GM20000 (cell line): ENCODE data around the gene B4GALT1.

Experiments
- DNase-seq: peaks from one replicate; pipeline ENCODE4 v3.0.0; 2012; ENCODE audit warnings: low spot score
- TF ChIP-seq, protein P1 (sequence below): IDR thresholded peaks from 2 replicates; pipeline ENCODE4 v1.5.1; 2012; ENCODE audit warnings: mild to moderate bottlenecking, control low read depth; ENCODE audit errors: extremely low read depth, missing control alignments

Gene B4GALT1

DNA sequence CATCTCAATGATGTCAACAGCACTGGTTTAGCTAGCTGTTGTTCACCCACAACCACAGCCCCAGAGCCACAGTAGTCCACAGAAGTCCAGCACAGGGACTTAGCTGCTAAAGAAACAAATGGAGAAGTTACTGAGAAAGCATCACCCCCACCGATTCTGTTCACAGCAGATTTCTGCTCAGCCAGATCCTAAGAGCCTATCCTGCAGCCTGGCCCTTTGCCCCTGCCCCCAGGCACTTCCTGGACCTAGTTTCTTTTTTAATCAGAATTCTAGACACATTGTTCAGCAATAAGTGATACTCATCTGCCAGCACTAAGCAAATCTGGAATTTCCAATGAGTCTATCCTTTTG is 7.4 kb downstream of the B4GALT1 start:
- TF ChIP-seq, protein P1, sequence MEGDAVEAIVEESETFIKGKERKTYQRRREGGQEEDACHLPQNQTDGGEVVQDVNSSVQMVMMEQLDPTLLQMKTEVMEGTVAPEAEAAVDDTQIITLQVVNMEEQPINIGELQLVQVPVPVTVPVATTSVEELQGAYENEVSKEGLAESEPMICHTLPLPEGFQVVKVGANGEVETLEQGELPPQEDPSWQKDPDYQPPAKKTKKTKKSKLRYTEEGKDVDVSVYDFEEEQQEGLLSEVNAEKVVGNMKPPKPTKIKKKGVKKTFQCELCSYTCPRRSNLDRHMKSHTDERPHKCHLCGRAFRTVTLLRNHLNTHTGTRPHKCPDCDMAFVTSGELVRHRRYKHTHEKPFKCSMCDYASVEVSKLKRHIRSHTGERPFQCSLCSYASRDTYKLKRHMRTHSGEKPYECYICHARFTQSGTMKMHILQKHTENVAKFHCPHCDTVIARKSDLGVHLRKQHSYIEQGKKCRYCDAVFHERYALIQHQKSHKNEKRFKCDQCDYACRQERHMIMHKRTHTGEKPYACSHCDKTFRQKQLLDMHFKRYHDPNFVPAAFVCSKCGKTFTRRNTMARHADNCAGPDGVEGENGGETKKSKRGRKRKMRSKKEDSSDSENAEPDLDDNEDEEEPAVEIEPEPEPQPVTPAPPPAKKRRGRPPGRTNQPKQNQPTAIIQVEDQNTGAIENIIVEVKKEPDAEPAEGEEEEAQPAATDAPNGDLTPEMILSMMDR = no peak
- peak; percentile 50 for DNase-seq

DNA sequence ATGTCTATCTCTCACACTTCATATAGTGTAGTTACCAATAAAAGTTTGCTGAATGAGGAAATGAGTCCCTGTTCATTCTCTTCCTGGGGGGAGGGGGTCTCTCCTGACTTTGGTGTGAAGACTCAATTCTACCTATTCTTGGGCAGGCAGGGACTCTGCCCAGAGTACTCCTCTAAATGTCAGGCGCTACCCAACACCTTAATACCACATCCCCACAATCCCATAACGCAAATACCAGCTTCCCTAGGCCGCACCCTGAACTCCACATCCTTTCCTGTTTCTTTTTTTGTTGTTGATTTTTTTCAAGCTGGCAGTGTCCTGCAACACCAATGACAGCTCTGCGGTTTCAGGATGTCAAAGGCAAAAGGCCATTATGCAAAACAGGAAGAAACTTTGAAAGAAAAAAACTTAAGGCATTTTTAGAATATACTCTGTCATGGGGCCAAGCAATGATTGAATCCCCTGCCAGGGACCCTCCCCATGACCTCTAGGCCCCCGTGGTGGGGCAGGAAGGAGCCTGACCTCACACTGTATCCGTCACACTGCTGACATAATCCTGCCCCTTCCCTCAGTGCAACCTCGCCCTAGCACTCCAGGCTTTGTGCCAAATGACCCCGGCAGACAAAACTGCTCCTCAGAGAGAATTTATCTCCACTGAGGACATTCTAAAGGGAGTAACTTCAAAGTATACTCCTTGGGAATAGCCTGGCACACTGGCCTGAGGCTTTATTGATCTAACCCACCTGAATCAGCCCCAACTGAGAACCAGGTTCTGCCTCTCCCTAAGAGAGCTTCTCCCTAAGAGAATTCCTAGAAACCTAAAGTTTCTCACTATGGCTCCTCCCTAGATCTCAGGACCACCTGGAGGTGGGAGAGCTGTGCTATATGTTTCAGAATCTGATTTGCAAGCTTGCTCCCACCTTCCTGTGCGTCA is 8.0 kb downstream of the B4GALT1 start:
- DNase-seq = peak; percentile 42
- TF ChIP-seq, protein P1 = no peak

DNA sequence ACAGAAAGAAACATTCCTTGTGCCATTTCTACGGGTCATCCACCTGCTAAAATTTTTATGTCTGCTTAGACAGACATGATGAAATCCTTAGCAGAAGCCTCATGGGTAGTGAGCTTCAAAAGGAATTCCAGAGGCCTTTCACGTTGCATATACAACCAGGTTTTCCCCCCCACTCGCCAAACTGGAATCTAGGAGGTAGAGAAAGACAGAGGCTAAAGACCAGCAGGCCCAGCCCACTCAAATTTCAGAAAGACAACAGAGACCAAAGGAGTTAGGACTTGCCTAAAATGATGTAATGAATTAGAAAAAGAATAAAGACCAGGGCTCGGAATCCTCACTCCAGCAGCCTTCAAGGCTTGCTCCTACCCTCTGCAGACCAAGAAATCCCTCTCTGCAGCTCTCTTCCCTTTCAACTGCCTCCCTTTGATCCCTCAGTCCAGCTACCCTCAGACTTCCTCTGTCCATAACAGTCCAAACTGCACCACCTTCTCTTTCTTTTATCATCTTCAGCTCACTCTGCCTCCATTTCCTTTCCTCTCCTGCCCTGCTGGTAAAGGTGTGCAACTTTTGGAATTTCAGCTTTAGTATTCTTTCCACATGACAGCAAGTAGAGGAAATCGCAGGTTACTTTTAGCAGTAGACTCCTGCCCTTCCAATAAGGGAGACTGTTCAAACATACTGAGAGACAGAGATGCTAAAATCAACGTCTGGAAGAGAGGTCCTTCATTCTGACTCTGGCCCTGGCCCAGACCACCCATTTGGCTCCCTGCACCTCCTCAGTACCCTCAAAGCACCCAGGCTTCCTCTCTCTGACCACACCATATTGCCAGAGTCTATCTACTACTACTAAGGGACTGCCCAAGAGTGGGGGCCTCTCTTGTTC is 8.9 kb downstream of the B4GALT1 start:
- DNase-seq = no peak
- TF ChIP-seq, protein P1 = no peak

DNA sequence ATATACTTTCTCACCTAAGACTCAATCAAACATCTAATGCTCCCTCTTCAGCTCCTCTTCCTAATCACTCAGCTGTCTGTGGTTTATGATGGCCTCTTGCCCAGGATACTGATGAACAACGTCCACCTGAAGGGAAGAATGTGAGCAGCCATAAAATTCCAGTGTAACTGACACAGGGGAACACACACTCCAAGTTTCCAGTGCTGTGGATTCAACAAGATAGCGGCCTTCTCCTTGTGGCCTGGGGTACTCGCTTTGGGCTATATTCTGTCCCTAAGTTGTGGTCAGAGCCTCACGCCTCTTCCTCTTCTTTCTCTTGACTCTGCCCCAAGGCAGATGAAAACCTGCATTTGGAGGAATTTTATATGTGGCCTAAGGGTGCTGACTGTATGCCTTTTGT is 11.7 kb downstream of the B4GALT1 start:
- no peak for DNase-seq
- TF ChIP-seq, protein P1 = no peak

DNA sequence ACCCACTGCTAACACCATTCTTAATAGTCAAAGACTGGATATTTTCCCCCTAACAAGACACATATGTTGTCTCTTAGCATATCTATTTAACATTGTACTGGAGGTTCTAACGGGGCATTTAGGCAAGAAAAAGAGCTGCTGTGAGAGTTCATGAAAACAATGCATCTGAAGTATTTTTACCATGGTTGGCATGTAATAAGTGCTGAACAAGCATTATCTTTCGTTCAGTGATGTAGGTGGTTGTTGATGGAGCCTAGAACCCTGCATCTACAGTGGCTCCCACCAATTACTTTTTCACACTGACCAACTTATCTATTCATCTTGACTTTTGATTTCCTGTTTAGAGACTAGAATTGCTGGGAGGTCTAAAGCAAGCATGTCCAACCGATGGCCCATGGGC is 12.8 kb downstream of the B4GALT1 start:
- TF ChIP-seq, protein P1 = no peak
- no peak for DNase-seq

DNA sequence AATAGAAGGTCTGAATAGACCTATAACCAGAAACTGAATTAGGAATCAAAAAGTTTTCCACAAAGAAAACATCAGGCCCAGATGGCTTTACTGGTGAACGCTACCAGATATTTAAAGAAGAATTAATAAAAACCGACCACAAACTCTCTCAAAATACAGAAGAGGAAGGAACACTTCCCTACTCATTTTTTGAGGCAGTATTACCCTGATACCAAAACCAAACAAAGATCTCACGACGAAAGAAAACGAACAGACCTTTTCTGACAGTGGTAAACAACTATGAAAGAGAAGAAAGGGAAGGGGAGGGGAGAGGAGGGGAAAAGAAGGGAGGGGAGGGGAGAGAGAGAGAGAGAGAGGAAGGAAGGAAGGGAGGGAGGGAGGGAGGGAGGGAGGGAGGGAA is 13.5 kb downstream of the B4GALT1 start:
- no peak for DNase-seq
- TF ChIP-seq, protein P1 = no peak

DNA sequence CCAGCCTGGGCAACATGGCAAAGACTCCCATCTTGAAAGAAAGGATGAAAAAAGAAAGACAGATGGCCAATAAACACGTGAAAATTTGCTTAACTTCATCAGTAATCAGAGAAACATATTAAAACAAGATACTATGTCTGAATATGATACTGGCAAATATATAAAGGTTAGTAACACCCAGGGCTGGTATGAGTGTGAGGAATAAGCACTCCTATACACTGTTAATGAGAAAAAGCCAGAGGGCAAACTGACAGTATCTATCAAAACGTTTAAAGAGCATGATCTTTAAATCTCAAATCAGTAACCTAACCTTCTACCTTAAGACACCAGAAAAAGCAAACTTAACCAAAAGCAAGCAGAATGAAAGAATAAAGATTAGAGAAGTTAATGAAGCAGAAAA is 14.1 kb downstream of the B4GALT1 start:
- TF ChIP-seq, protein P1 = no peak
- DNase-seq = no peak
